GM18511 (cell line): ENCODE data around the gene PURB.
"Not testable (repeated sequence)": the region's sequence is repeated elsewhere in the genome, so short reads cannot be mapped to it uniquely, and the experiment has no call there.

Experiments used
- ATAC-seq: cut with Tn5 transposase; IDR thresholded peaks from one replicate; pipeline ENCODE4 v1.9.1; 2021; ENCODE audit warnings: mild to moderate bottlenecking, moderate library complexity; ENCODE audit not compliant: unreplicated experiment

Gene PURB

DNA sequence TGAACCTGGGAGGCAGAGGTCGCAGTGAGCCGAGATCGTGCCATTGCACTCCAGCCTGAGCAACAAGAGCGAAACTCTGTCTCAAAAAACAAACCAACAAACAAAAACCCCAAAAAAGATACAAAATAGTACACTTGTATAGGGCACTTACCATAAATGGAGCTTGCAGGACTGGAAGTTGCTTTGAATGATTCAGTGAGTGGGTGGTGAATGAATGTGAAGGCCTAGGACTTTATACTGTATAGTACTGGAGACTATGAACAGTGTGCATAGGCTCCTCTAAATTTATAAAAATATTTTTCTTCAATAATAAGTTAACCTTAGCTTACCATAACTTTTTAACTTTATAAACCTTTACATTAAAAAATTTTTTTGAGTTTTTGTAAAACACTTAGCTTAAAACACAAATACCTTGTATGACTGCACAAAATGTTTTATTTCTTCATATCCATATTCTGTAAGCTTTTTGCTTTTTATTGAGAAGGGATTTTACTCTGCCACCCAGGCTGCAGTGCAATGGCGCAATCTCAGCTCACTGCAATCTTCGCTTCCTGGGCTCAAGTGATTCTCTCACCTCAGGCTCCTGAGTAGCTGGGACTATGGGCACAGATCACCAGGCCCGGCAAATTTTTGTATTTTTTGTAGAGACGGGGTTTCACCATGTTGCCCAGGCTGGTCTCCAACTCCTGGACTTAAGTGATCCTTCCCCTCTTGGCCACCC lies 30.5 kb downstream of the PURB start:
- no peak for ATAC-seq

DNA sequence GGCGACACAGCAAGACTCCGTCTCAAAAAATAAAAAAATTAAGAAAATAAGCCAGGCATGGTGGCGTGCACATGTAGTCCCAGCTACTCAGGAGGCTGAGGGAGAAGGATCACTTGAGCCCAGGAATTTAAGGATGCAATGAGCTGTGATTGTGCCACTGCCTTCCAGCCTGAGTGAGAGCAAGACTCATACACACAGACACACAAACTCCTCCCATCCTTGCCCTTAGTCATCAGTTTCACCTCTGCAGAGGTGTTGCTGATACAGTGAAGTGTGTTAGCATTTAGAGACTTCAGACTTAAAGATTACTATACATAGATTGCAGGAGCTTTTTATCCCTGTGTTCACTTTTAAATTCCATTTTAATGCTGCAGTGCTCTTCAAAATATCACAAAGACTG lies 31.9 kb downstream of the PURB start:
- no peak for ATAC-seq

DNA sequence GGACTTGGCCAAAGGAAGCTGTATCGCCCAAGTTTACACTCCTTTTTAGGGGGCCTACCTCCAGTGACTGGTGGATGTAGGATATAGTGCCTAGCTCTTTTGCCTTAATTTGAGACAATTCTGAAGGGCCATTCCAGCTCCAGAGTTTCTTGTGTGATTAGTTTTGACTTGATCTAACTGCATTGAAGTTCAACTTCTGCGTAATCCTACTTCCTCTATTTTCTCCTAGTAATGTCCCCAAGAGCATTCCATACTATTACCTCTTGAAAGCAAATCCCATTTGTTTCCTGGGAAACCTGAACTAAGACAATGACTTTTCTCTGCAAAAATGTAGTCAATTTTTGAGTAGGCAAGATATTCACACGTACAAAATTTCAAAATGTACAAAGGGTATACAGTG lies 32.7 kb downstream of the PURB start:
- ATAC-seq, result no peak

DNA sequence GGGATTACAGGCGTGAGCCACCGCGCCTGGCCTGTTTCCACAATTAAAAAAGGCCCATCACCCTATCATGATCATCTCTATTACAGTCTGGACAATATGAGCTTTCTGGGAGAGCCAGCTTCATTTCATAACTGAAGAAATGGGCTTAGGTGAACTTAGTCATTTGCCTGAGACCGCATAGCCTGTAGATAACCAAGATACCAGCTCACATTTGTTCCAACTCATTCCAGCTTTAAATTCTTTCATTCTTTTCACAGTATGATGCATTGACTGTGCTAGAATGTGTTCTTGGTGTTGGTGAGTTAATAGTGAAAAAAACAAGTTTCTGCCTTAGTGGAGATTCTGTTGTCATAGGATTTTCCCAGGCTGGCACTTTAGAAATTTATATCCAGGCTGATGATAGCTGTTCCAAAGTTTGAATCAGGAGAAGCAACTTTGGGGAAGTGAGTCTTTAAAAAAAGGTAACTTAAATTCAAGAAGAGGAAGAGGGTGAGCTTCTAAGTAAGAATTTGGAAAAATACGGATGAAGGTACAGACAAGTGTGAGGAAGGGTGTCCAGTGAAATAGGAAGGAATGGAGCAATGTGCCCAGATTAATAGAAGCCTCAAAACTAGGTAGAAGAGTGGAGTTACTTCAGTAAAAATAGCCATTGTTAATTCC lies 35.3 kb downstream of the PURB start:
- no peak for ATAC-seq

DNA sequence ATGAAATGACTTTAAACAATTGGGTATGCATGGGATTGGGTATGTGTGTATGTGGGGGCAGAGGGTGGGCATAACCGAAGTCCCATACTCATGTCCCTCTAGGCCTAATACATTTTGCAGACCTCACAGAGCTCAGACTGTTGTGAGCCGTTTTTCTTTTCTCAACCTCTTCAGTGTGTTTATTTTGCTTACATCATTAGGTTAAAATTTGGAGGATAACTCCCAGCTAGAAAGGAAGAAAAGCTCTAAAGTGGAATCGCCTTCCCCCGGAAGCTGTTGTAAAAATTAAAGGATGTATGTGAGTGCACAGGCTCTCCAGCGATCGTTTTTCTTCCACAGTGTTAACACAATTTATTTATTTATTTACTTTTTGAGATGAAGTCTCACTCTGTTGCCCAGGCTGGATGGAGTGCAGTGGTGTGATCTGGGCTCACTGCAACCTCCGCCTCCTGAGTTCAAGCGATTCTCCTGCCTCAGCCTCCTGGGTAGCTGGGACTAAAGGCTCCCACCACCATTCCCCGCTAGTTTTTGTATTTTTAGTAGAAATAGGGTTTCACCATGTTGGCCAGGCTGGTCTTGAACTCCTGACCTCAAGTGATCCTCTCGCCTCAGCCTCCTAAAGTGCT lies 36.0 kb downstream of the PURB start:
- ATAC-seq, result no peak

DNA sequence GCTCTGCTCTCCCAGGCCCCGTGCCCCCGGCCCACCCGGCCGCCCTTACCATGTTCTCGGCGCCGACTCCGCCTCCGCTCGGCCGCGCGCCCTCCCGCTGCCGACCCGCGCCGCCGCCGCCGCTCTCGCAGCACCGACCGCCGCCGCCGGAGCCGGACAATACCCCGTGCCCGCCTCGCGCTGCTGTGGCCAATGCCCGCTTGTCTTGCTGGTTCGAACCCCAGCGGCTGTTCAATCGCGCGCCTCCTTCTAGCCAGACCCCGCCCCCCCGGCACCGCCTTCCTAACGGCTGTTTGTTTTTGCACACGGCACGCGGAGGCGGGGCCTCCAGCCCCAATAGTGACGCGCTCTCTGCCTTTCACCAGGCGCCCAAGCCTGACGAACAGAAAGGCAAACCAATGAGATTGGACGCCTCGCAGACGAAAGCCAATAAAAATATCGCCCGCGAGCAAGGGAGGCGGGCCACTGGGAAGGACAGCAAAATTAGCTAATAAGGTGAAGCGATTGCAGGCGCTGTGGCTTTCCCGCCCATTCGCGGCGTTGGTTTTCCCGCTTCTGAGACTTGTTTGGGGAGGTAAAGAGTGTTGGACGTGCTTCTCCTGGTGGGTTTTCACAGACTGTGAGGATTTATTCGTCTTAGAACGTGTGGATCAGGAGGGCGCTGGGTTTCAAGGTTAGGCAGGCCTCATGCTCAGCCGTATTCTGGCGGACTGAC lies 37.3 kb downstream of the PURB start, which contains the start of gene H2AZ2:
Gene H2AZ2 (minus strand): TSS at position 168 of the 715 bp plus-strand sequence. CDS start 116 bp downstream, at position 52.
- peak; percentile 90 for ATAC-seq

DNA sequence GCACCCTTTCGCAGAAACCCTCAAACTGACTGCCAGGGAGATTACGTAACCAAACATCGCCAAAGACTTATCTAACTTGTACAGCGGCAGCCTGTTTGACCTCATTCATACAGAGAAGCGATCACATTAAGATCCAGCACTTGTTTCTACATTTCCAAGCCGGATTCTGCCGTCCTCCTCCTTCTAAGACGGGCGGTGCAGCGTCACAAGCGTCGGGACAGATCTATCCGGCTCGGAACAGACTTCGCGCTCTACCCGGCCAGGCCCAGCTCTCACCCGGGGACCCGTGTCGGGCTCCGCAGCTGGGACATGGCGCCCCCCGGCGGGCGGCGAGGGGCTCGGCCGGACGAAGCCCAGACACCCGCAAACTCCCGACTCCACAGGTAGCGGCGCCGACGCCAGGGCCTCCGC lies 37.8 kb downstream of the PURB start:
- peak; percentile 70 for ATAC-seq

DNA sequence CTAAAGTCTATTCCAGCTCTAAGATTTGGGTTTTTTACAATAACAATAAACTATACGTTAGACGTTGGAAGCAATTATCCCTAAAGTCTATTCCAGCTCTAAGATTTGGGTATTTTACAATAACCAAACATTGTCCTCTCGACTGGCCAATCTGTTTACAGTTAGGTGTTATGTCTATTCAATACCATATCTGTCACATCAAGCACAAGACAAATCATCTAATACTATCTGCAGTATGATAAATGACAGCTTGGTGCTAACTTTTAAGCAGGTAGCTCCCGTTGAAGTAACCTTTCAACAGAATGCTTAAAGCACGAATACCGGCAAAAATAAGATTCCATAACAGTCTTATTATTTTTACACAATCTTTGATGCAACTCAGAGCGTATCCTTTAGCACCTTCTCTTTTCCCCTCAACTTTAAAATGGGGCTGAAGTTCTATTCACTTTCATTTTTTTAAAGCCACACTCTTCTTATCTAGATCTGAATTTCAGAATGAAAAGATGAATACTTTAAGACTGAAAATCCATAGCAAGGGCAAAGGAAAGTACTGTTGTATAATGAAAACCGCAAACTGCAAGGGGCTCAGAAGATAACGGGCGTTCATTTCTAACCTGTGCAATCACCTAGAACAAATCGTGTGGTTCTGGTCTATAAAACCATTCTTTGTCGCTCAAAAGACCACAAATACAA lies 38.4 kb downstream of the PURB start:
- no peak for ATAC-seq

DNA sequence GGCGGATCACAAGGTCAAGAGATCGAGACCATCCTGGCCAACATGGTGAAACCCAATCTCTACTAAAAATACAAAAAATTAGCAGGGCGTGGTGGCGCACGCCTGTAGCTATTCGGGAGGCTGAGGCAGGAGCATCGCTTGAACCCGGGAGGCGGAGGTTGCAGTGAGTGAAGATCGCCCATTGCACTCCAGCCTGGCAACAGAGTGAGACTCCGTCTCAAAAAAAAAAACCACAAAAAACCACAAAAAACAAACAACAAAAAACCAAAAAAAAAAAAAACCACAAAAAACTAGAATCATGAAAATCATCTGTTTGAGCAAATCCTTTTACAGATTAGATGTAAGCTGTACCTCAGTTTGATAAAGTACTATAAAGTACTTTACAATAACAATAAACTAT lies 38.9 kb downstream of the PURB start:
- not testable (repeated sequence) for ATAC-seq

DNA sequence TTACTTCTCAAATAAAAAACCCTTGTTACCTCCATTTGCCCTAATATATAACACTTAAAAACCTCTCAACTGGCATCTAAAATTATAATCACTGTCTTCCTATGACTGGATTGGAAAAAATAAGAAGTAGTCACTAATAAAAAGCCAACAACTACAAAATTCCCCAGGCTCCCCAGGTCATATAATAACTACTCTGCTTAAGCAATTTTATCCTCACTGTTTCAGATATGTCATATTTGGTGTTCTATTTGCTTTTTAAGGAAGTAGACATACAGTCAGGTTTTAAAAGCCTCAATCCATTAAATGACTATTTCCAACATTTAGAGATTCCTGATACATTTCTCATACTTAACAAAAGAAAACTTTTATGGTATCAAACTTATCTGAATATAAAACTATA lies 39.9 kb downstream of the PURB start:
- no peak for ATAC-seq

DNA sequence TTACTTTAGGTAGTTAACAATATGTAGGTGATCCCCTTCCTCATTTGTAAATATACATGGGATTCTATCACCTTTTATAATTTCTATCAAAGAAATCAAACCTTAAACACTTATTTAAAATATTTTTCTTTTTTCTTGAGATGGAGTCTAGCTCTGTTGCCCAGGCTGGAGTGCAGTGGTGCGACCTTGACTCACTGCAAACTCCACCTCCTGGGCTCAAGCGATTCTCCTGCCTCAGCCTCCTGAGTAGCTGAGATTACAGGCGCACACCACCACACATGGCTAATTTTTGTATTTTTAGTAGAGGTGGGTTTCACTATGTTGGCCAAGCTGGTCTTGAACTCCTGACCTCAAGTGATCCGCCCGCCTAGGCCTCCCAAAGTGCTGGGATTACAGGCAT lies 41.9 kb downstream of the PURB start:
- ATAC-seq, result not testable (repeated sequence)

DNA sequence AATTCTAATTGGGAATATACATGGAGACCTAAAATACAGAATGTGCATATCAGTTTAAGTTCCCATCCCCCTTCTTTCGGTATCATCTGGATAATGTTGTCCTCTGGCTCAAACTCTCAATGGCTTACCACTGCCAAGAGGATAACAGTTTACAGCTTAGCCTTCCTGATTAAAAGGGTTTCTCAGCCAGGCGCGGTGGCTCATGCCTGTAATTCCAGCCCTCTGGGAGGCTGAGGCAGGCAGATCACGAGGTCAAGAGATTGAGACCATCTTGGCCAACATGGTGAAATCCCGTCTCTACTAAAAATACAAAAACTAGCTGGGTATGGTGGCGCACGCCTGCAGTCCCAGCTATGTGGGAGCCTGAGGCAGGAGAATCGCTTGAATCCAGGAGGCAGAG lies 42.7 kb downstream of the PURB start:
- ATAC-seq, result not testable (repeated sequence)

DNA sequence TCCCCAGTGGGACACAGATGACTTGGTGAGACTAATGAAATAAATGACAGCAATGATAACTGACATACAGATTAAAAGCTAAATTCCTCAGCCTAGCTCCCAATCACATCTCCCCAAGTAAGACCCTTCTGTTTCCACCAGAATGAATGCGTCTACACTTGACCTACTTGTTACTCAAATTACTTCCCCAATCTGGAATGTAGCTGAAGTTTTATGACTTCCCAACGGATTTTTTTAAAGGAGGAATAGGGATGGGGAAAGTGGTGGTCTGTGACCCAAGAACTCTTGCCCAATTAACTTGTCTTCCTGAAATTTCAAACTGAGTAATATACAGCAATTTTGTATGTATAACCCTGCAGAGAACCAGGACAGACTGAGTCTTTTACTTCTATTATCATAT lies 46.6 kb downstream of the PURB start:
- no peak for ATAC-seq

DNA sequence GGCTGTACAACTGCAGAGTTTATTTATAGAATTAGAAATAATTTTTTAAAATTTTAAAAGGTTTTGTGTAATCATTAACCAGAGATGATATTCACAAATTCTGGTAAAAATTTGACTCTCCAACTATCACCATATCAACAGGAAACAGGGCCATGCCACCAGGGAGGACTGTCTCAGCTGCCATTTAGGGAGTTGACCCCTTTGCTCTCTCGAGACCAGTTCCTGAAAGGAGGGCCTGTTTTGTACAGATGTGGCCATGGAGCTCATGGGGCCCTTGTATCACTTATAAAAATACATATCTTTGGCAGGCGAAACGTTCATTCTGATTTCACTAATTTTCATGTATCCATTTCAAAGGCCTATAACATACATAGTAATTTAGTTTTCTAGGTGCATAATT lies 57.8 kb downstream of the PURB start:
- ATAC-seq, result no peak
